GM18508 (cell line): ENCODE data around the gene MACROD1.
"Not testable (repeated sequence)": the region's sequence is repeated elsewhere in the genome, so short reads cannot be mapped to it uniquely, and the experiment has no call there.

ENCODE experiments used
- ATAC-seq: cut with Tn5 transposase; IDR thresholded peaks from one replicate; pipeline ENCODE4 v1.9.1; 2021; ENCODE audit warnings: moderate number of reproducible peaks; ENCODE audit not compliant: insufficient read depth, unreplicated experiment

Gene MACROD1

GRCh38 chr11:63986932-63987513, 178.9 kb downstream of the MACROD1 start:
- no peak for ATAC-seq

- no peak for ATAC-seq
Measured at GRCh38 chr11:63986156-63986931, 179.6 kb downstream of the MACROD1 start, which contains the start of gene OTUB1. Gene OTUB1 (plus strand): TSS chr11:63986438. CDS start chr11:63986457, 19 bp downstream.

- no peak for ATAC-seq
Measured at GRCh38 chr11:63985812-63986155, 180.1 kb downstream of the MACROD1 start.

- no peak for ATAC-seq
Measured at GRCh38 chr11:63979426-63979825, 186.5 kb downstream of the MACROD1 start.

GRCh38 chr11:63978551-63979239, 187.2 kb downstream of the MACROD1 start:
- ATAC-seq, result no peak

- peak; percentile 95 for ATAC-seq
Measured at GRCh38 chr11:63974259-63975143, 191.4 kb downstream of the MACROD1 start, which contains the start of gene COX8A. Gene COX8A (plus strand): TSS chr11:63974620. CDS start chr11:63974681, 61 bp downstream.

GRCh38 chr11:63973912-63974258, 192.0 kb downstream of the MACROD1 start:
- ATAC-seq, result not testable (repeated sequence)

- ATAC-seq, result no peak
Measured at GRCh38 chr11:63970902-63971301, 195.0 kb downstream of the MACROD1 start.

GRCh38 chr11:63969461-63969860, 196.5 kb downstream of the MACROD1 start:
- no peak for ATAC-seq

- ATAC-seq, result no peak
Measured at GRCh38 chr11:63966444-63966843, 199.5 kb downstream of the MACROD1 start.

- ATAC-seq, result not testable (repeated sequence)
Measured at GRCh38 chr11:63963895-63964294, 202.0 kb downstream of the MACROD1 start.

GRCh38 chr11:63961608-63962412, 204.1 kb downstream of the MACROD1 start:
- ATAC-seq, result no peak

GRCh38 chr11:63958008-63958407, 207.9 kb downstream of the MACROD1 start:
- no peak for ATAC-seq

- ATAC-seq, result no peak
Measured at GRCh38 chr11:63952570-63952969, 213.3 kb downstream of the MACROD1 start.

- no peak for ATAC-seq
Measured at GRCh38 chr11:63951779-63952536, 214.0 kb downstream of the MACROD1 start.
